Right atrium auricular region (tissue), 2 donors: ENCODE measurements around the gene C12orf50. TPM values are rescaled to one million over a fixed set of nuclear protein-coding genes. Genes with fewer than 3 reads are reported as not detected.

Experiments used
- total RNA-seq, 2 donors: library from RNA; depleted of rRNA; stranded (reverse); fragments of >200 nt; gene quantifications; one replicate each; pipeline ENCODE4 v1.1.0, GENCODE V29; 2016

Gene C12orf50
- total RNA-seq, 2 donors from 2014 or later, result not detected

Other genes starting within 250 kb of the C12orf50 start
- gene CEP290, start 112.7 kb upstream of the C12orf50 start, total RNA-seq, result 1 to 10 TPM; 5.9 to 8.7 TPM
- 10 to 100 TPM in 1 of 2 donors, 1 to 10 TPM in 1; 9.9 to 11.8 TPM for gene TMTC3, start 112.9 kb upstream of the C12orf50 start, total RNA-seq